Activated CD4-positive, alpha-beta T cell treated with anti-CD3 and anti-CD28 coated beads, Interleukin-2, Interleukin-6, amounts not matched to agents 100 ng/mL and 50 ng/mL, durations not matched to agents 16 hours and 8 hours (primary cell): ENCODE results near the gene PCYT1B.

ENCODE experiments used
- DNase-seq: peaks from one replicate; pipeline ENCODE4 v3.0.0-alpha.2; 2020

The PCYT1B gene

DNA sequence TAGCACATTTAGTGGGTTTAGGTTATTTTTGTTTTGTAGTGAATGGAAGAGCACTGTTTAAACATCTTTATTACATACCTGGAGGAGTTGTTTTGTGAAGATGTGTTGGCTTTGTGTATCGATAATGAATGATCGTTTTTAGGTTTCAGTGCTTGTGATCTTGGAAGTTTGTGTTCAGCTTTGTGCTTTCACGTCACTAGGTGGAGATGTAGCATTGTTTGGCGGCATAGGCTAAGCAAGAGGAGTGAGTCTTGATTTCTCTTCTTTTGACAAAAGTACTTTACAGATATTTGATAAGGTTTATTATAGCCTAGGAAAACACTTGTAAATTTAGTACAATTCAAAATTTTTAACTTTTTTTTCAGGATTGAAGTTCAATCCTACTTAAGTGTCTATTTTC, 131.7 kb downstream of the PCYT1B start:
- DNase-seq, result peak; percentile 13

DNA sequence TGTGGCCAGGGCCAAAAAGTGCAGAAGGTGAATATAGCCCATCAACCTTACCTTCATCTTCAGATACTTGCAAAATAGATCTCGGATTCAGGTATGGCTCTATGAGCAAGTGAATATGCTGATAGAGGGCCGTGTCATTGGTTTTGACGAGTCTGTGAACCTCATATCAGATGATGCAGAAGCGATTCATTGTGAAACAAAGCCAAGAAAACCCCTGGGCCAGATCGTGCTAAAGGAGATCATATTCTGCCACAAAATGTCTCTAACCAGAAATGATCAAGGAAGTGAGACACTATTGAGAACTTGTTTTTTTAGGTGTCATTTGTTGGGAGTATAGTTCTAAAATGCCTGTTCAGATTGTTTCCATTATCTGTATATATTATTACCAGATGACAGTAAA, 133.7 kb downstream of the PCYT1B start:
- peak; percentile 84 for DNase-seq

DNA sequence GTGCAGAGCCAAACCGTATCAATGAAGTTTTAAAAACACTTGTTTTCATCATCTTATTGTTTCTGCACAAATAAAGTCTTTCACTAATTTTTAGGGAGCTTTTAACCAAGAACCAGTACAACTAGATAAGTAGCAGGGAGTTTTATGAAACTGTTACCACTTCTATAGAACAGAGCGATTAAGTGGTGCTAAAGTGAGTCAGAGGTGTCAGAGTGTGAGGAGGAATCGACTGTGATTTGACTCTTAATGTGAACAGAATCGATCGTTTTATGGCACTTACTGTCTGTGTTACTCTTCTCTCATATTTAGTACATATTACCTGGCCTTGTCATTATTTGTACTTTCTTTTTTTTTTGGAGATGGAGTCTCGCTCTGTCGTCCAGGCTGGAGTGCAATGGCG, 138.8 kb downstream of the PCYT1B start:
- DNase-seq, result no peak
